ENCODE measurements around the gene EXOC2.

GRCh38 chr6:551405-551804, 141.5 kb downstream of the EXOC2 start:
- TF ChIP-seq CTCF (IDR thresholded peaks at IDR 0.05 in 2 of 3, conservative IDR thresholded peaks at IDR 0.05 in 1 of 3; ENCODE audit: borderline replicate concordance in 1 of 3, insufficient read depth in 1 of 3, low read depth in 2 of 3, low read length in 2 of 3) (no peak), SRF (IDR thresholded peaks at IDR 0.05; ENCODE audit: low read depth) (no peak), EZH2 (IDR thresholded peaks at IDR 0.05) (no peak), EZH2phosphoT487 (IDR thresholded peaks at IDR 0.05; ENCODE audit: borderline replicate concordance) (no peak), POLR2A (IDR thresholded peaks at IDR 0.05; ENCODE audit: borderline replicate concordance, extremely low read depth, insufficient read depth, insufficient read length) (no peak), RAD21 (IDR thresholded peaks at IDR 0.05; ENCODE audit: low read depth) (no peak), SIN3A (IDR thresholded peaks at IDR 0.05; ENCODE audit: low read depth) (no peak), YY1 (IDR thresholded peaks at IDR 0.05; ENCODE audit: extremely low read depth, insufficient replicate concordance, low read depth, low read length) (no peak), CEBPB (IDR thresholded peaks at IDR 0.05; ENCODE audit: low read depth) (no peak), POLR2AphosphoS5 (IDR thresholded peaks at IDR 0.05; ENCODE audit: low read depth, low read length) (no peak), ZNF274 (IDR thresholded peaks at IDR 0.05; ENCODE audit: low read depth, low read length) (no peak), TCF7L2 (IDR thresholded peaks at IDR 0.05; ENCODE audit: borderline replicate concordance, extremely low read depth, insufficient read depth, insufficient read length) (no peak), EGR1 (IDR thresholded peaks at IDR 0.05; ENCODE audit: low read depth) (no peak)
- TF ChIP-seq, protein P1, sequence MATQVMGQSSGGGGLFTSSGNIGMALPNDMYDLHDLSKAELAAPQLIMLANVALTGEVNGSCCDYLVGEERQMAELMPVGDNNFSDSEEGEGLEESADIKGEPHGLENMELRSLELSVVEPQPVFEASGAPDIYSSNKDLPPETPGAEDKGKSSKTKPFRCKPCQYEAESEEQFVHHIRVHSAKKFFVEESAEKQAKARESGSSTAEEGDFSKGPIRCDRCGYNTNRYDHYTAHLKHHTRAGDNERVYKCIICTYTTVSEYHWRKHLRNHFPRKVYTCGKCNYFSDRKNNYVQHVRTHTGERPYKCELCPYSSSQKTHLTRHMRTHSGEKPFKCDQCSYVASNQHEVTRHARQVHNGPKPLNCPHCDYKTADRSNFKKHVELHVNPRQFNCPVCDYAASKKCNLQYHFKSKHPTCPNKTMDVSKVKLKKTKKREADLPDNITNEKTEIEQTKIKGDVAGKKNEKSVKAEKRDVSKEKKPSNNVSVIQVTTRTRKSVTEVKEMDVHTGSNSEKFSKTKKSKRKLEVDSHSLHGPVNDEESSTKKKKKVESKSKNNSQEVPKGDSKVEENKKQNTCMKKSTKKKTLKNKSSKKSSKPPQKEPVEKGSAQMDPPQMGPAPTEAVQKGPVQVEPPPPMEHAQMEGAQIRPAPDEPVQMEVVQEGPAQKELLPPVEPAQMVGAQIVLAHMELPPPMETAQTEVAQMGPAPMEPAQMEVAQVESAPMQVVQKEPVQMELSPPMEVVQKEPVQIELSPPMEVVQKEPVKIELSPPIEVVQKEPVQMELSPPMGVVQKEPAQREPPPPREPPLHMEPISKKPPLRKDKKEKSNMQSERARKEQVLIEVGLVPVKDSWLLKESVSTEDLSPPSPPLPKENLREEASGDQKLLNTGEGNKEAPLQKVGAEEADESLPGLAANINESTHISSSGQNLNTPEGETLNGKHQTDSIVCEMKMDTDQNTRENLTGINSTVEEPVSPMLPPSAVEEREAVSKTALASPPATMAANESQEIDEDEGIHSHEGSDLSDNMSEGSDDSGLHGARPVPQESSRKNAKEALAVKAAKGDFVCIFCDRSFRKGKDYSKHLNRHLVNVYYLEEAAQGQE (IDR thresholded peaks at IDR 0.05; ENCODE audit: low read depth): no peak

All from HCT116 (cell line).